HepG2 (cell line): ENCODE results near the gene YWHAQ. TPM values are rescaled to one million over a fixed set of nuclear protein-coding genes. Genes with fewer than 3 reads are reported as not detected.

Experiments
- ATAC-seq: fragments of 200-7000 bp; cut with Tn5 transposase; 3 replicates; pipeline ENCODE4 v1.9.1; 2020; ENCODE audit warnings: mild to moderate bottlenecking, moderate library complexity
- BruUV-seq: library from RNA; stranded (reverse); fragments of 400-500 nt; replicated peaks from 2 replicates; lab custom pipeline; 2021; lab: Mats Ljungman, UMichigan
- CTCF ChIA-PET: fragments of 300-600 bp; formaldehyde crosslinking; extraction: SDS; loops from one replicate; lab custom pipeline; 2021; ENCODE audit warnings: low total read pairs, inconsistent platforms, low intra/inter-chr PET ratio; lab: Yijun Ruan, JAX
- POLR2A ChIA-PET: fragments of 350-600 bp; sonication (Branson Sonifier 250); formaldehyde crosslinking; loops from one replicate; lab custom pipeline; 2020; ENCODE audit warnings: antibody characterized with exemption, inconsistent platforms; lab: Yijun Ruan, JAX
- DNase-seq: peaks from one replicate; pipeline ENCODE4 v3.0.0-alpha.2; 2015; ENCODE audit warnings: low spot score
- FAIRE-seq: peaks from 3 replicates; lab custom pipeline; 2011; peaks lifted over from hg19 to GRCh38; lab: Jason Lieb, UNC
- H2AFZ ChIP-seq: one replicate; pipeline ENCODE4 v1.6.1; 2011; ENCODE audit warnings: low read length, inconsistent platforms
- H3K27ac ChIP-seq: fragments of 300-600 bp; 3 replicates; pipeline ENCODE4 v1.8.0; 2011; ENCODE audit warnings: mixed run types, mild to moderate bottlenecking, mixed read lengths, low read length, inconsistent platforms; ENCODE audit not compliant: insufficient read depth; ENCODE audit errors: extremely low read length
- H3K27me3 ChIP-seq, 2 experiments: fragments of 200-600 bp in 1 of 2; 2 replicates in 1 of 2; 3 replicates in 1 of 2; pipeline versions ENCODE4 v1.6.0 to v1.8.0; 2011; ENCODE audit warnings: low read length in 2 of 2, mild to moderate bottlenecking in 2 of 2, moderate library complexity in 2 of 2, inconsistent platforms in 1 of 2; ENCODE audit not compliant: insufficient read depth in 2 of 2, control insufficient read depth in 1 of 2
- H3K36me3 ChIP-seq, 2 experiments: fragments of 200-600 bp in 1 of 2; replicated peaks in 1 of 2; 2 replicates in 1 of 2; 3 replicates in 1 of 2; pipeline versions ENCODE4 v1.5.1 to v1.8.0; 2011; ENCODE audit warnings: low read length in 2 of 2, inconsistent platforms in 1 of 2; ENCODE audit not compliant: insufficient read depth in 2 of 2, control insufficient read depth in 1 of 2
- H3K4me1 ChIP-seq: 2 replicates; pipeline ENCODE4 v1.5.1; 2012; ENCODE audit warnings: low read length, inconsistent platforms; ENCODE audit not compliant: insufficient read depth
- H3K4me2 ChIP-seq: 2 replicates; pipeline ENCODE4 v1.6.0; 2011; ENCODE audit warnings: low read depth, low read length, inconsistent platforms
- H3K4me3 ChIP-seq, 3 experiments: fragments of 200-600 bp in 1 of 3; sonication (generic), shearing (Covaris generic) in 1 of 3; replicated peaks in 1 of 3; 2 replicates each; pipeline ENCODE4 v1.5.1; 2011 to 2016; ENCODE audit warnings: low read length in 3 of 3, inconsistent platforms in 2 of 3, low read depth in 2 of 3, mild to moderate bottlenecking in 2 of 3, control low read depth in 1 of 3, mixed read lengths in 1 of 3; ENCODE audit not compliant: insufficient read depth in 1 of 3
- H3K79me2 ChIP-seq: one replicate; pipeline ENCODE4 v1.6.1; 2011; ENCODE audit warnings: low read length, inconsistent platforms; ENCODE audit not compliant: insufficient read depth
- H3K9ac ChIP-seq: 2 replicates; pipeline ENCODE4 v1.6.0; 2011; ENCODE audit warnings: mild to moderate bottlenecking, low read depth, low read length, inconsistent platforms; ENCODE audit not compliant: insufficient read depth
- H3K9me3 ChIP-seq: 2 replicates; pipeline ENCODE4 v1.5.1; 2012; ENCODE audit warnings: mild to moderate bottlenecking, low read length
- H4K20me1 ChIP-seq: 2 replicates; pipeline ENCODE4 v1.6.0; 2011; ENCODE audit warnings: inconsistent platforms, mild to moderate bottlenecking, low read length, moderate library complexity; ENCODE audit not compliant: insufficient read depth
- IRF1 ChIP-seq: sonication (generic); formaldehyde crosslinking; IDR thresholded peaks from 2 replicates; pipeline ENCODE4 v1.4.0; 2020; ENCODE audit warnings: low read depth, mild to moderate bottlenecking, missing genetic modification reagents
- SMARCC2 ChIP-seq: fragments of 450-650 bp; IDR thresholded peaks from 2 replicates; pipeline ENCODE4 v1.6.1; 2017; ENCODE audit warnings: antibody characterized with exemption, mild to moderate bottlenecking
- TRIM24 ChIP-seq: sonication (generic); formaldehyde crosslinking; IDR thresholded peaks from 2 replicates; pipeline ENCODE4 v1.8.0; 2022; ENCODE audit warnings: mild to moderate bottlenecking, missing genetic modification reagents
- ZBTB39 ChIP-seq: sonication (generic); formaldehyde crosslinking; IDR thresholded peaks from 2 replicates; pipeline ENCODE4 v1.5.0; 2020; ENCODE audit warnings: missing genetic modification reagents
- ZBTB42 ChIP-seq: sonication (generic); formaldehyde crosslinking; IDR thresholded peaks from 2 replicates; pipeline ENCODE4 v1.5.0; 2020; ENCODE audit warnings: mild to moderate bottlenecking, missing genetic modification reagents
- ZNF12 ChIP-seq: sonication (generic); formaldehyde crosslinking; IDR thresholded peaks from 2 replicates; pipeline ENCODE4 v1.5.0; 2020; ENCODE audit warnings: missing genetic modification reagents
- ZNF230 ChIP-seq: sonication (generic); formaldehyde crosslinking; IDR thresholded peaks from 2 replicates; pipeline ENCODE4 v1.4.0; 2020; ENCODE audit warnings: mild to moderate bottlenecking, missing genetic modification reagents
- ZNF577 ChIP-seq: sonication (generic); formaldehyde crosslinking; IDR thresholded peaks from 2 replicates; pipeline ENCODE4 v1.4.0; 2020; ENCODE audit warnings: mild to moderate bottlenecking, low read depth, missing genetic modification reagents, borderline replicate concordance
- ZSCAN12 ChIP-seq: sonication (generic); formaldehyde crosslinking; IDR thresholded peaks from 2 replicates; pipeline ENCODE4 v1.9.0; 2021; ENCODE audit warnings: mild to moderate bottlenecking, missing genetic modification reagents
- WGBS: methylation state at CpG from one replicate; pipeline ENCODE4 v1.1.6; 2017; ENCODE audit warnings: low lambda C conversion rate; 5-methylcytosine and 5-hydroxymethylcytosine counted together
- in situ Hi-C: cut with HindIII; loops from 2 replicates; pipeline ENCODE4 v1.10.0; 2017; ENCODE audit warnings: low pct_unique_long_range_greater_than_20kb; ENCODE audit not compliant: extremely low pct_ligation_motif_present
- intact Hi-C: fragments of 100-400 bp; cut with micrococcal nuclease; formaldehyde crosslinking; loops from one replicate; pipeline ENCODE4 v1.10.0; 2022; ENCODE audit not compliant: unreplicated experiment
- polyA plus RNA-seq, 8 experiments: library from polyadenylated mRNA; depleted of rRNA in 3 of 8; stranded (reverse) in 7 of 8; unstranded in 1 of 8; fragments of >200 nt; fragmentation: Illumina TruSeq in 4 of 8; extraction: Trizol in 4 of 8; gene quantifications; 2 replicates each; pipeline versions ENCODE4 v1.2.1 to v1.2.3, GENCODE V29; 2011 to 2016; ENCODE audit warnings: low read depth in 4 of 8, missing spikeins in 1 of 8, mixed read lengths in 1 of 8; ENCODE audit not compliant: insufficient read depth in 1 of 8
- total RNA-seq, 5 experiments: library from RNA; depleted of rRNA; stranded (reverse); fragments of >200 nt; fragmentation: Illumina TruSeq; extraction: Trizol; gene quantifications; 2 replicates each; pipeline ENCODE4 v1.2.3, GENCODE V29; 2016; ENCODE audit warnings: low read depth in 1 of 5

Gene YWHAQ
- total and polyA plus RNA-seq, 2 of the 13 experiments (the other 11 are each of a cell fraction or from before 2014, with no cell fraction given), result 160 to 304 TPM

- in situ Hi-C loops, result no loop called here
- FAIRE-seq, result no peak
- TF ChIP-seq ZNF230 (CRISPR knock-in tag) (no peak), ZNF12 (CRISPR knock-in tag) (peak; percentile 86), ZBTB39 (CRISPR knock-in tag) (no peak)
- H3K79me2 ChIP-seq, result no peaks in the 10 kb centered on the region
- no peaks in the 10 kb centered on the region for H4K20me1 ChIP-seq
- no peak overlapping the region for H3K4me2 ChIP-seq
- no peaks in the 10 kb centered on the region for H3K9me3 ChIP-seq
- 14% methylated on average over 1 of the region's 2 CpGs for WGBS
- ATAC-seq, result no peak; the same call in 2 of the 3 replicates
- POLR2A ChIA-PET, result no interaction called here
- BruUV-seq, result no TSS peak
- intact Hi-C loops, result no loop called here
- CTCF ChIA-PET, result no interaction called here
- no peak overlapping the region for H3K27ac ChIP-seq
- H3K36me3 ChIP-seq, result no peaks in the 10 kb centered on the region
- peaks cover 6 to 34% of the 10 kb centered on the region in 2 experiments; a peak in 4 of 5 replicates for H3K27me3 ChIP-seq
- H3K4me1 ChIP-seq, result no peaks in the 10 kb centered on the region
- H2AFZ ChIP-seq, result no peak overlapping the region
- H3K4me3 ChIP-seq, result no peak overlapping the region
- H3K9ac ChIP-seq, result no peak overlapping the region
- no peak for DNase-seq
These were observed 48.4 kb upstream of the YWHAQ start for GRCh38 chr2:9679218-9679617.

- 20% methylated on average over 10 of the region's 10 CpGs for WGBS
- Histone ChIP-seq H3K79me2 (no peaks in the 10 kb centered on the region), H3K9me3 (no peaks in the 10 kb centered on the region), H3K36me3 (no peaks in the 10 kb centered on the region), H3K4me2 (no peak overlapping the region), H4K20me1 (no peaks in the 10 kb centered on the region), H3K4me3 (no peak overlapping the region), H2AFZ (no peak overlapping the region), H3K4me1 (no peaks in the 10 kb centered on the region), H3K27ac (no peak overlapping the region), H3K27me3 (peaks cover 6 to 34% of the 10 kb centered on the region in 2 experiments; a peak in 4 of 5 replicates), H3K9ac (no peak overlapping the region)
- no peak for ATAC-seq
- DNase-seq, result no peak
- BruUV-seq, result no TSS peak
- FAIRE-seq, result no peak
- intact Hi-C loops, result no loop called here
- ChIA-PET POLR2A (no interaction called here), CTCF (no interaction called here)
- no peak for TF ChIP-seq ZSCAN12 (CRISPR knock-in tag)
- no peak for TF ChIP-seq ZBTB42 (CRISPR knock-in tag)
- TF ChIP-seq ZNF577 (CRISPR knock-in tag), result no peak
- TF ChIP-seq IRF1 (CRISPR knock-in tag), result no peak
- no peak for TF ChIP-seq SMARCC2
- no peak for TF ChIP-seq TRIM24 (CRISPR knock-in tag)
- in situ Hi-C loops, result no loop called here
These were observed 47.7 kb upstream of the YWHAQ start for GRCh38 chr2:9678544-9678943.
